Activated T-cell treated with anti-CD3 and anti-CD28 coated beads, Interleukin-2, amount 50 U/mL, for 48 hours (primary cell): ENCODE data around the gene PRRT3.
"Not testable (repeated sequence)": the region's sequence is repeated elsewhere in the genome, so short reads cannot be mapped to it uniquely, and the experiment has no call there.

Experiments used
- DNase-seq, 2 experiments: peaks; one replicate each; pipeline ENCODE4 v3.0.0-alpha.2; 2020

The PRRT3 gene

GRCh38 chr3:9917820-9918219 lies 34.4 kb downstream of the PRRT3 start:
- DNase-seq, result no peak

- DNase-seq, result peak; percentile 71 to 72
Measured at GRCh38 chr3:9916734-9917680, 35.2 kb downstream of the PRRT3 start, which contains the start of gene IL17RC. Gene IL17RC (plus strand): TSS chr3:9917098. CDS start chr3:9917316, 218 bp downstream.

- DNase-seq, result no peak
Measured at GRCh38 chr3:9916346-9916733, 35.9 kb downstream of the PRRT3 start.

- DNase-seq, result peak; percentile 50 to 56
Measured at GRCh38 chr3:9915254-9916141, 36.7 kb downstream of the PRRT3 start.

GRCh38 chr3:9914559-9915253 lies 37.5 kb downstream of the PRRT3 start:
- no peak for DNase-seq

GRCh38 chr3:9914011-9914410 lies 38.2 kb downstream of the PRRT3 start:
- DNase-seq, result no peak

- DNase-seq, result no peak
Measured at GRCh38 chr3:9913601-9914000, 38.6 kb downstream of the PRRT3 start.

- DNase-seq, result no peak
Measured at GRCh38 chr3:9912294-9912935, 39.8 kb downstream of the PRRT3 start.

GRCh38 chr3:9911863-9912262 lies 40.3 kb downstream of the PRRT3 start:
- DNase-seq, result no peak

- DNase-seq, result no peak
Measured at GRCh38 chr3:9909221-9910013, 42.8 kb downstream of the PRRT3 start.

- DNase-seq, result no peak
Measured at GRCh38 chr3:9908286-9908685, 43.9 kb downstream of the PRRT3 start.

- DNase-seq, result no peak
Measured at GRCh38 chr3:9906480-9906879, 45.7 kb downstream of the PRRT3 start.

GRCh38 chr3:9903904-9904303 lies 48.3 kb downstream of the PRRT3 start:
- DNase-seq, result no peak

- peak in 1 of 2 experiments; percentile 42 for DNase-seq
Measured at GRCh38 chr3:9903238-9903624, 49.0 kb downstream of the PRRT3 start.

GRCh38 chr3:9902372-9903237 lies 49.6 kb downstream of the PRRT3 start, which contains the start of gene IL17RE:
Gene IL17RE (plus strand): TSS chr3:9902848. CDS start chr3:9902933, 85 bp downstream.
- DNase-seq, result peak; percentile 36 to 42

GRCh38 chr3:9901967-9902366 lies 50.2 kb downstream of the PRRT3 start:
- peak; percentile 51 to 62 for DNase-seq

GRCh38 chr3:9900965-9901415 lies 51.2 kb downstream of the PRRT3 start:
- DNase-seq, result not testable (repeated sequence)

- no peak for DNase-seq
Measured at GRCh38 chr3:9899289-9899791, 52.9 kb downstream of the PRRT3 start.

GRCh38 chr3:9898467-9899241 lies 53.6 kb downstream of the PRRT3 start:
- DNase-seq, result no peak
